ENCODE measurements around the gene DIPK2B.

The DIPK2B gene

DNA sequence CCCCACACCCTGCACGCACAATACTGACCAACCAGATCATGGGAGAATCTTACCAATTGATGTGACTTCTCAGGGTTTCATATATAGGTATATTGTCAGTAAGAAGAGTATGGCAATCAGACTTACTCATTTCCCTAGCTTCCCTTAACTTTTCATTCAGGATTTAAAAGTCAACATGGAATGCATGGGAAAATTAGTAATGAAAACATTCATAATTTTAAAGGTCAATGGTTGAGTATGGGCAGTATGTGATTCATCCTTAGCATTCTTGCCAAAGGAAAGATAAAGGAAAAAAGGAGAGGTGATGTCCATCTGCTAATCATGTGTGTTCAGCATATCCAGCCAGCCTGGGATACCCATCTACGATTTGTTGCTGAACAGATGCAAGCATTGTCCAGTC, 4.0 kb downstream of the DIPK2B start:
- H3K4me1 ChIP-seq (ENCODE audit: low read depth, poor library complexity, severe bottlenecking) = no peaks in the 10 kb centered on the region
- no peaks in the 10 kb centered on the region for H3K36me3 ChIP-seq (ENCODE audit: insufficient read depth)
- no peaks in the 10 kb centered on the region for H3K79me2 ChIP-seq (ENCODE audit: insufficient read depth, low read depth)
- H3K9ac ChIP-seq = no peak overlapping the region
- TF ChIP-seq, protein P1, sequence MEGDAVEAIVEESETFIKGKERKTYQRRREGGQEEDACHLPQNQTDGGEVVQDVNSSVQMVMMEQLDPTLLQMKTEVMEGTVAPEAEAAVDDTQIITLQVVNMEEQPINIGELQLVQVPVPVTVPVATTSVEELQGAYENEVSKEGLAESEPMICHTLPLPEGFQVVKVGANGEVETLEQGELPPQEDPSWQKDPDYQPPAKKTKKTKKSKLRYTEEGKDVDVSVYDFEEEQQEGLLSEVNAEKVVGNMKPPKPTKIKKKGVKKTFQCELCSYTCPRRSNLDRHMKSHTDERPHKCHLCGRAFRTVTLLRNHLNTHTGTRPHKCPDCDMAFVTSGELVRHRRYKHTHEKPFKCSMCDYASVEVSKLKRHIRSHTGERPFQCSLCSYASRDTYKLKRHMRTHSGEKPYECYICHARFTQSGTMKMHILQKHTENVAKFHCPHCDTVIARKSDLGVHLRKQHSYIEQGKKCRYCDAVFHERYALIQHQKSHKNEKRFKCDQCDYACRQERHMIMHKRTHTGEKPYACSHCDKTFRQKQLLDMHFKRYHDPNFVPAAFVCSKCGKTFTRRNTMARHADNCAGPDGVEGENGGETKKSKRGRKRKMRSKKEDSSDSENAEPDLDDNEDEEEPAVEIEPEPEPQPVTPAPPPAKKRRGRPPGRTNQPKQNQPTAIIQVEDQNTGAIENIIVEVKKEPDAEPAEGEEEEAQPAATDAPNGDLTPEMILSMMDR (conservative IDR thresholded peaks at IDR 0.05; ENCODE audit: low read depth, low read length) = no peak
- no peak overlapping the region for H3K4me3 ChIP-seq (IDR thresholded peaks at IDR 0.05; ENCODE audit: insufficient read depth, low read depth, low read length)
- no peak overlapping the region for H3K27ac ChIP-seq
- H3K27me3 ChIP-seq (ENCODE audit: insufficient read depth, low read depth) = no peaks in the 10 kb centered on the region
- no peak overlapping the region for H3K4me2 ChIP-seq
- H4K20me1 ChIP-seq (ENCODE audit: insufficient read depth) = no peaks in the 10 kb centered on the region
- H2AFZ ChIP-seq (ENCODE audit: low read depth) = no peak overlapping the region

DNA sequence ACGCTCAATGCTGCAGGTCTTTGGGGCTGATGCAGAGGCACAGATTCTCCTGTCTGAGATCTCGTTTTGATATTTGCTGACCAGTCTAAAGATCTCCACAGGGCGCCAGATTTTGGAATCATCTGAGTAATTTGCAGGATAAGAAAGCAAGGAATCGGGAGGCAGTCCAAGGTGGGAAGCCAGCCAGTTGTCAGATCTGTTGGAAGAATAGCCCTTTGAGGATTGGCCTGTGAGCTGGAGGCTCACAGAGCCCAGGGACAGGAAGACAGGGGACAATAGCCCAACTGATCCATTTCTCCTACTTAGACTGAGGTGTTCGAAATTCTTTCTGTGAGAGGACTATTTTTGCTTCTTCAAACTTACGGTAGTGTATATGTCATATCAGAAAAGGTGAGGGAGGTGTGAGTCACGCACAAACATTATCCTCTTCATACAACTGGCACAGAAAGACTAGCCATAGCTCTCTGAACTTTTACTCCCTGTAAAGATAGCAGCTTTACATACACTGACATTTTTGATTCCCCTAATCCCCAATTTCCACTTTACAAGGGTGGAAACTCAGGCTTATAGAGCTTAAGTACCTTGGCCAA, 8.8 kb downstream of the DIPK2B start:
- Histone ChIP-seq H3K4me1 (ENCODE audit: low read depth, poor library complexity, severe bottlenecking) (no peaks in the 10 kb centered on the region), H3K27me3 (ENCODE audit: insufficient read depth, low read depth) (no peaks in the 10 kb centered on the region), H3K9ac (no peak overlapping the region), H3K4me3 (IDR thresholded peaks at IDR 0.05; ENCODE audit: insufficient read depth, low read depth, low read length) (no peak overlapping the region), H3K27ac (no peak overlapping the region), H3K79me2 (ENCODE audit: insufficient read depth, low read depth) (no peaks in the 10 kb centered on the region), H2AFZ (ENCODE audit: low read depth) (no peak overlapping the region), H3K36me3 (ENCODE audit: insufficient read depth) (no peaks in the 10 kb centered on the region), H4K20me1 (ENCODE audit: insufficient read depth) (no peaks in the 10 kb centered on the region), H3K4me2 (no peak overlapping the region)
- TF ChIP-seq, protein P1 (conservative IDR thresholded peaks at IDR 0.05; ENCODE audit: low read depth, low read length) = no peak

DNA sequence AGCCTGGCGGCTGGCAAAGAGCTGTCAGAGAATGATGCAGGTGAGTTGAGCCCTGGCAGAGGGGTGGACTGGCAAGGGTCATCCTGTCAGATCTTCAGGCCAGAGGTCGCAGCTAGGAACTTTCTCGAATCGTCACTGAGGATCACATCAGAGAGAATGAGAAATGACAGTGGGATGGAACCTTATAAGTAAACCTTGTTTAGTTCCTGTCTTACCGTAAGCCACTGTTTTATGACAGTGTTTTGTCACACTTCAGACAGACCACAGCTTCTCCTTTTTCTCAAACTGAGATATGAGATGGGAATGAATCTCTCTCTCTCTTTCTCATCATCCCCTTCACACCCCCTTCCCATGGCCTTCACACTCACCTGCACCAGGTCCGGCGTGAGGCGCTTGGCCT, 9.3 kb downstream of the DIPK2B start:
- Histone ChIP-seq H3K79me2 (ENCODE audit: insufficient read depth, low read depth) (no peaks in the 10 kb centered on the region), H4K20me1 (ENCODE audit: insufficient read depth) (no peaks in the 10 kb centered on the region), H3K9ac (no peak overlapping the region), H3K4me2 (no peak overlapping the region), H3K27ac (no peak overlapping the region), H3K27me3 (ENCODE audit: insufficient read depth, low read depth) (no peaks in the 10 kb centered on the region), H3K36me3 (ENCODE audit: insufficient read depth) (no peaks in the 10 kb centered on the region), H3K4me3 (IDR thresholded peaks at IDR 0.05; ENCODE audit: insufficient read depth, low read depth, low read length) (no peak overlapping the region), H2AFZ (ENCODE audit: low read depth) (no peak overlapping the region), H3K4me1 (ENCODE audit: low read depth, poor library complexity, severe bottlenecking) (no peaks in the 10 kb centered on the region)
- TF ChIP-seq, protein P1 (conservative IDR thresholded peaks at IDR 0.05; ENCODE audit: low read depth, low read length) = no peak

DNA sequence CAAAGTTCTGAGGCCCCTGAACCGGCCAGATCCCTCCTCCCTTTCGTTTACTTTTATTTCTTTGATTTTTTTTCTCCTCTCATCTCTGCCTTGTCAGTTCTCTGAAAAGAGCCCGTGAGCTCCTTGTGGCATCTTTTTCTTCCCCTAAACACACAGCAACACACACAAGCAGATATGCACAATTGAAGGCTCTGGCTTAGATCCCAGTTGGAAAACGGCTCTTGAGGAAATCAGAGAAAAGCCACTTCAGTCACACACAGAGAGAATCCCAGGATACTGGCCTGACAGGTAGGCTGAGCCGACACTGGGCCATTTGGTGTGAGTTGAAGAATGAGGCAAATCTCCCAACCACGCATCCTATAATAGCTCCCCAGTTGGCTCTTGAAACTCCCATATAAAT, 12.9 kb downstream of the DIPK2B start:
- Histone ChIP-seq H3K79me2 (ENCODE audit: insufficient read depth, low read depth) (no peaks in the 10 kb centered on the region), H4K20me1 (ENCODE audit: insufficient read depth) (no peaks in the 10 kb centered on the region), H2AFZ (ENCODE audit: low read depth) (peak overlapping the region; percentile 55; the same call in 1 of the 2 replicates), H3K9ac (no peak overlapping the region), H3K27ac (no peak overlapping the region), H3K4me2 (no peak overlapping the region), H3K36me3 (ENCODE audit: insufficient read depth) (no peaks in the 10 kb centered on the region), H3K27me3 (ENCODE audit: insufficient read depth, low read depth) (no peaks in the 10 kb centered on the region), H3K4me3 (IDR thresholded peaks at IDR 0.05; ENCODE audit: insufficient read depth, low read depth, low read length) (no peak overlapping the region), H3K4me1 (ENCODE audit: low read depth, poor library complexity, severe bottlenecking) (no peaks in the 10 kb centered on the region)
- TF ChIP-seq, protein P1 (conservative IDR thresholded peaks at IDR 0.05; ENCODE audit: low read depth, low read length) = no peak

All from KMS-11 (cell line).